Mucosa of descending colon (tissue), 3 donors: ENCODE results near the gene ANGPTL4. TPM values are rescaled to one million over a fixed set of nuclear protein-coding genes. Genes with fewer than 3 reads are reported as not detected.
"Not testable (repeated sequence)": the region's sequence is repeated elsewhere in the genome, so short reads cannot be mapped to it uniquely, and the experiment has no call there.

ENCODE experiments used
- ATAC-seq: fragments of 200-7000 bp; cut with Tn5 transposase; one replicate; pipeline ENCODE4 v1.9.1; 2020; ENCODE audit warnings: mild to moderate bottlenecking, moderate library complexity
- DNase-seq, 3 donors: peaks; one replicate each; pipeline ENCODE4 v3.0.0-alpha.2; 2020
- H3K36me3 ChIP-seq: fragments of 200-600 bp; one replicate; pipeline ENCODE4 v1.8.0; 2021; ENCODE audit warnings: low read depth, mild to moderate bottlenecking
- H3K4me1 ChIP-seq: fragments of 200-600 bp; one replicate; pipeline ENCODE4 v1.8.0; 2021; ENCODE audit warnings: low read depth, mild to moderate bottlenecking
- H3K4me3 ChIP-seq: fragments of 200-600 bp; one replicate; pipeline ENCODE4 v1.8.0; 2021; ENCODE audit warnings: mild to moderate bottlenecking
- H3K9me3 ChIP-seq: fragments of 200-600 bp; one replicate; pipeline ENCODE4 v1.8.0; 2021; ENCODE audit warnings: mild to moderate bottlenecking
- CTCF ChIP-seq: fragments of 200-600 bp; IDR thresholded peaks from one replicate; pipeline ENCODE4 v1.8.0; 2022; ENCODE audit warnings: antibody characterized with exemption, mild to moderate bottlenecking
- intact Hi-C, 2 donors: fragments of 100-400 bp; cut with DNase I in 1 of 2; cut with micrococcal nuclease in 1 of 2; formaldehyde crosslinking; loops; one replicate each; pipeline versions ENCODE4 v1.11.0 to v1.11.1; 2022; cut with DNase I, micrococcal nuclease
- total RNA-seq, 3 donors: library from RNA; stranded (reverse); fragmentation: NEBNext Ultra II Directional in 2 of 3; extraction: Animal tissue kit (Norgen Biotek cat#: 25700) in 2 of 3; gene quantifications; one replicate each; pipeline versions ENCODE4 v1.2.1 to v1.2.4, GENCODE V29; 2021 to 2023
- donor health status: DM: no; HTN: no; CAD: no; lungs with moderate emphysema.
- donor health status: DM: no; HTN: no; CAD: no.
- donor health status: DM: no; HTN: yes; CAD: no.

Gene ANGPTL4
- total RNA-seq, 3 donors from 2014 or later = 2.8 to 9.5 (median 2.9) TPM

GRCh38 chr19:8403098-8403819 lies 39.3 kb downstream of the ANGPTL4 start:
- intact Hi-C loops = no loop called here
- Histone ChIP-seq H3K9me3 (no peaks in the 10 kb centered on the region), H3K4me1 (no peaks in the 10 kb centered on the region), H3K4me3 (no peak overlapping the region), H3K36me3 (peaks cover 5% of the 10 kb centered on the region)
- ATAC-seq = no peak
- TF ChIP-seq CTCF = no peak
- DNase-seq = peak in 1 of 3 donors; percentile 43

- Histone ChIP-seq H3K4me3 (no peak overlapping the region), H3K4me1 (no peaks in the 10 kb centered on the region), H3K9me3 (no peaks in the 10 kb centered on the region), H3K36me3 (peaks cover 5% of the 10 kb centered on the region)
- intact Hi-C loops = no loop called here
- ATAC-seq (no peak), DNase-seq (peak in 1 of 3 donors; percentile 44)
- no peak for TF ChIP-seq CTCF
Measured at GRCh38 chr19:8403820-8404109, 39.8 kb downstream of the ANGPTL4 start.

- no peak for TF ChIP-seq CTCF
- DNase-seq (peak in 1 of 3 donors; percentile 43), ATAC-seq (no peak)
- Histone ChIP-seq H3K36me3 (peaks cover 5% of the 10 kb centered on the region), H3K4me3 (no peak overlapping the region), H3K9me3 (no peaks in the 10 kb centered on the region), H3K4me1 (no peaks in the 10 kb centered on the region)
- intact Hi-C loops = no loop called here
Measured at GRCh38 chr19:8404391-8405151, 40.6 kb downstream of the ANGPTL4 start.

GRCh38 chr19:8410718-8411117 lies 46.8 kb downstream of the ANGPTL4 start:
- ATAC-seq, intact Hi-C loops, H3K9me3 ChIP-seq, DNase-seq, H3K4me3 ChIP-seq, H3K4me1 ChIP-seq, H3K36me3 ChIP-seq: not testable (repeated sequence)

GRCh38 chr19:8412783-8413628 lies 49.1 kb downstream of the ANGPTL4 start, which contains the start of gene MARCHF2:
TSS of gene MARCHF2 (plus strand) at chr19:8413305. CDS start at chr19:8421841, 8,536 bp downstream.
- ATAC-seq = peak; percentile 100
- intact Hi-C loops = no loop called here
- Histone ChIP-seq H3K9me3 (no peaks in the 10 kb centered on the region), H3K36me3 (no peaks in the 10 kb centered on the region), H3K4me3 (peak within 1 kb of the TSS; percentile 54), H3K4me1 (peaks cover 9% of the 10 kb centered on the region)
- DNase-seq = peak; percentile 98 to 99 (median 98)
- peak; percentile 71 for TF ChIP-seq CTCF
